ENCODE data around the gene TNS2. TPM values are rescaled to one million over a fixed set of nuclear protein-coding genes. Genes with fewer than 3 reads are reported as not detected.

TNS2 gene
- total and polyA plus RNA-seq, 2 of the 13 experiments (the other 11 are each of a cell fraction or from before 2014, with no cell fraction given) = 8.9 to 20.4 TPM

- no peak for TF ChIP-seq ZHX1 (CRISPR knock-in tag; IDR thresholded peaks at IDR 0.05; ENCODE audit: low read depth)
- no peak for TF ChIP-seq ZNF547 (CRISPR knock-in tag; IDR thresholded peaks at IDR 0.05)
- no peak for TF ChIP-seq ATF3 (CRISPR knock-in tag; IDR thresholded peaks at IDR 0.05)
- TF ChIP-seq FLYWCH1 (CRISPR knock-in tag; IDR thresholded peaks at IDR 0.05) = no peak
- TF ChIP-seq NFYC (CRISPR knock-in tag; IDR thresholded peaks at IDR 0.05) = no peak
- TF ChIP-seq ZNF672 (CRISPR knock-in tag; IDR thresholded peaks at IDR 0.05) = no peak
- peak; percentile 18; the same call in 1 of the 2 replicates for TF ChIP-seq IRF2 (CRISPR knock-in tag; IDR thresholded peaks at IDR 0.05)
- no peak for TF ChIP-seq ZNF343 (CRISPR knock-in tag; IDR thresholded peaks at IDR 0.05)
- no peak for TF ChIP-seq HBP1 (CRISPR knock-in tag; IDR thresholded peaks at IDR 0.05; ENCODE audit: low read depth)
- TF ChIP-seq SIN3B (IDR thresholded peaks at IDR 0.05; ENCODE audit: low read length) = no peak
- TF ChIP-seq MED1 (CRISPR knock-in tag; IDR thresholded peaks at IDR 0.05) = peak; percentile 27; the same call in 1 of the 2 replicates
- peak; percentile 22; the same call in 1 of the 2 replicates for TF ChIP-seq SIX4 (CRISPR knock-in tag; IDR thresholded peaks at IDR 0.05)
- no peak for TF ChIP-seq ZNF550 (CRISPR knock-in tag; IDR thresholded peaks at IDR 0.05; ENCODE audit: borderline replicate concordance)
- no peak for TF ChIP-seq ELK4 (CRISPR knock-in tag; IDR thresholded peaks at IDR 0.05; ENCODE audit: borderline replicate concordance)
- TF ChIP-seq ZNF766 (CRISPR knock-in tag; IDR thresholded peaks at IDR 0.05; ENCODE audit: borderline replicate concordance) = no peak
- TF ChIP-seq PAX8 (CRISPR knock-in tag; IDR thresholded peaks at IDR 0.05; ENCODE audit: borderline replicate concordance) = no peak
- no peak for TF ChIP-seq MATR3 (CRISPR knock-in tag; IDR thresholded peaks at IDR 0.05)
- no peak for TF ChIP-seq ZNF263 (CRISPR knock-in tag; IDR thresholded peaks at IDR 0.05)
- no peak for TF ChIP-seq RFX5 (IDR thresholded peaks at IDR 0.05; ENCODE audit: low read depth, low read length)
- no peak for TF ChIP-seq ISX (CRISPR knock-in tag; conservative IDR thresholded peaks at IDR 0.05)
- TF ChIP-seq STAT5B (CRISPR knock-in tag; IDR thresholded peaks at IDR 0.05) = no peak
- TF ChIP-seq CHD4 (IDR thresholded peaks at IDR 0.05; ENCODE audit: borderline replicate concordance, low read length) = no peak
- no peak for TF ChIP-seq GRHL1 (CRISPR knock-in tag; conservative IDR thresholded peaks at IDR 0.05)
- TF ChIP-seq ZNF619 (CRISPR knock-in tag; IDR thresholded peaks at IDR 0.05) = no peak
- TF ChIP-seq MIER3 (CRISPR knock-in tag; IDR thresholded peaks at IDR 0.05; ENCODE audit: borderline replicate concordance) = no peak
These were observed 1.7 kb upstream of the TNS2 start (continued) for GRCh38 chr12:53048033-53048779.

Measured in HepG2 (cell line).